ENCODE measurements around the gene RBMS2.

DNA sequence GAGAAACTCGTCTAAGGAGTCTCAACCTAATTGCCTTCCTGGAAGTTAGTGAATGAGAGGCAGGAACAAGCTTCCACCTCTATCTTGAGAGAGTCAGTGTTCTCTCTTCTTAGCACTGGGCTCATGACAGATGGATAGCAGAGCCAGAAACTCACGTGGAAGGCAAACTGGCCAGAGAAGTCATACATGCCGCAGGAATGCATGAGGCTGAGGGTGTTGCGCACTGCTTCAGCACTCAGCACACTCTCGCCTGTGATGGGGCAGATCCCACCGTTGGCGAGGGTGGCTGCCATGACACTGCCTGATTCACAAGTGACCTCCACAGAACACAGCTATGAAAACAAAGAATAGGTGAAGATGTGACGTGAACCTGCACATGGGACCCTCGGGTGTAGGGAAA is 47.2 kb upstream of the RBMS2 start:
- no peak for TF ChIP-seq CTCF (IDR thresholded peaks at IDR 0.05)
- TF ChIP-seq POLR2A (IDR thresholded peaks at IDR 0.05) = no peak
